Spinal cord (tissue), 10 donors: ENCODE results near the gene INSRR. TPM values are rescaled to one million over a fixed set of nuclear protein-coding genes. Genes with fewer than 3 reads are reported as not detected.
A peak's percentile ranks its signal among the peaks of the same experiment; 100 is the strongest.

Experiments used
- DNase-seq, 6 donors: peaks; one replicate each; pipeline versions ENCODE4 v3.0.0 to v3.0.0-alpha.2; 2013 to 2015; ENCODE audit warnings: low spot score in 6 of 6, low read depth in 4 of 6
- H3K27ac ChIP-seq: one replicate; pipeline ENCODE4 v1.5.1; 2013; ENCODE audit warnings: low read depth, low read length, control low read depth
- H3K27me3 ChIP-seq: one replicate; pipeline ENCODE4 v1.6.1; 2013; ENCODE audit warnings: low read length; ENCODE audit not compliant: control insufficient read depth, insufficient read depth
- H3K36me3 ChIP-seq: one replicate; pipeline ENCODE4 v1.6.1; 2013; ENCODE audit warnings: low read length; ENCODE audit not compliant: control insufficient read depth, insufficient read depth
- H3K4me1 ChIP-seq: one replicate; pipeline ENCODE4 v1.6.1; 2013; ENCODE audit warnings: low read length; ENCODE audit not compliant: control insufficient read depth, insufficient read depth
- H3K4me3 ChIP-seq: one replicate; pipeline ENCODE4 v1.5.1; 2013; ENCODE audit warnings: low read depth, low read length, control low read depth
- H3K9me3 ChIP-seq: one replicate; pipeline ENCODE4 v1.6.1; 2013; ENCODE audit warnings: low read length; ENCODE audit not compliant: control insufficient read depth, insufficient read depth
- WGBS: methylation state at CpG from one replicate; pipeline ENCODE4 v1.1.5; 2013; ENCODE audit warnings: missing lambda C conversion rate; ENCODE audit not compliant: insufficient coverage; 5-methylcytosine and 5-hydroxymethylcytosine counted together
- polyA plus RNA-seq, 2 donors: library from polyadenylated mRNA; unstranded; fragments of 120-200 nt; gene quantifications; one replicate each; pipeline ENCODE4 v1.2.1, GENCODE V29; 2013; ENCODE audit not compliant: insufficient read length in 2 of 2
- total RNA-seq, 2 donors: library from RNA; depleted of rRNA in 1 of 2; stranded (reverse); fragments of 120-200 nt in 1 of 2; fragments of >200 nt in 1 of 2; gene quantifications; one replicate each; pipeline versions ENCODE4 v1.2.3 to v1.2.4, GENCODE V29; 2013 to 2014
- donor health status: healthy.

INSRR gene
- total and polyA plus RNA-seq, 4 donors, result 0.40 to 5.2 (median 2.0) TPM

- no peak for DNase-seq
- H3K4me3 ChIP-seq, result no peak overlapping the region
- H3K4me1 ChIP-seq, result peaks cover 19% of the 10 kb centered on the region
- peaks cover 46% of the 10 kb centered on the region for H3K27me3 ChIP-seq
- no peaks in the 10 kb centered on the region for H3K9me3 ChIP-seq
- no peak overlapping the region for H3K27ac ChIP-seq
- H3K36me3 ChIP-seq, result no peaks in the 10 kb centered on the region
- WGBS, result 80% methylated on average over 4 of the region's 4 CpGs
Measured at GRCh38 chr1:156864796-156865195, 5.9 kb upstream of the INSRR start.

- H3K4me1 ChIP-seq, result peaks cover 30% of the 10 kb centered on the region
- WGBS, result 78% methylated on average over 7 of the region's 7 CpGs
- H3K9me3 ChIP-seq, result no peaks in the 10 kb centered on the region
- H3K36me3 ChIP-seq, result no peaks in the 10 kb centered on the region
- H3K27me3 ChIP-seq, result peaks cover 57% of the 10 kb centered on the region
- H3K4me3 ChIP-seq, result no peak overlapping the region
- H3K27ac ChIP-seq, result no peak overlapping the region
- DNase-seq, result no peak
Measured at GRCh38 chr1:156863631-156864030, 4.7 kb upstream of the INSRR start.

GRCh38 chr1:156862997-156863599, 4.2 kb upstream of the INSRR start:
- DNase-seq, result no peak
- Histone ChIP-seq H3K27me3 (peaks cover 63% of the 10 kb centered on the region), H3K4me3 (no peak overlapping the region), H3K4me1 (peaks cover 35% of the 10 kb centered on the region), H3K27ac (no peak overlapping the region), H3K36me3 (no peaks in the 10 kb centered on the region), H3K9me3 (no peaks in the 10 kb centered on the region)
- WGBS, result 57% methylated on average over 8 of the region's 10 CpGs

- peaks cover 35% of the 10 kb centered on the region for H3K4me1 ChIP-seq
- H3K36me3 ChIP-seq, result no peaks in the 10 kb centered on the region
- 79% methylated on average over 4 of the region's 6 CpGs for WGBS
- H3K27ac ChIP-seq, result no peak overlapping the region
- no peaks in the 10 kb centered on the region for H3K9me3 ChIP-seq
- H3K4me3 ChIP-seq, result no peak overlapping the region
- no peak for DNase-seq
- H3K27me3 ChIP-seq, result peaks cover 68% of the 10 kb centered on the region
Measured at GRCh38 chr1:156862584-156862983, 3.7 kb upstream of the INSRR start.

GRCh38 chr1:156860628-156861423, 1.9 kb upstream of the INSRR start, which contains the start of gene NTRK1:
Gene NTRK1 (plus strand): TSS chr1:156860865. CDS start chr1:156860935, 70 bp downstream.
- Histone ChIP-seq H3K4me3 (peak within 1 kb of the TSS; percentile 16), H3K27me3 (peaks cover 82% of the 10 kb centered on the region), H3K36me3 (no peaks in the 10 kb centered on the region), H3K4me1 (peaks cover 31% of the 10 kb centered on the region), H3K9me3 (no peaks in the 10 kb centered on the region), H3K27ac (no peak within 1 kb of the TSS)
- peak in 2 of 6 donors; percentile 48 to 62 for DNase-seq
- 2% methylated on average over 69 of the region's 69 CpGs for WGBS

GRCh38 chr1:156860113-156860627, 1.3 kb upstream of the INSRR start:
- H3K27ac ChIP-seq, result no peak overlapping the region
- no peaks in the 10 kb centered on the region for H3K36me3 ChIP-seq
- H3K4me3 ChIP-seq, result peak overlapping the region; percentile 16
- H3K27me3 ChIP-seq, result peaks cover 79% of the 10 kb centered on the region
- peaks cover 31% of the 10 kb centered on the region for H3K4me1 ChIP-seq
- no peaks in the 10 kb centered on the region for H3K9me3 ChIP-seq
- DNase-seq, result peak in 2 of 6 donors; percentile 70 to 71
- WGBS, result under 1% methylated on average over 35 of the region's 35 CpGs

- Histone ChIP-seq H3K4me3 (peak overlapping the region; percentile 16), H3K4me1 (peaks cover 31% of the 10 kb centered on the region), H3K9me3 (no peaks in the 10 kb centered on the region), H3K36me3 (no peaks in the 10 kb centered on the region), H3K27me3 (peaks cover 75% of the 10 kb centered on the region), H3K27ac (no peak overlapping the region)
- WGBS, result under 1% methylated on average over 33 of the region's 33 CpGs
- peak in 2 of 6 donors; percentile 25 to 44 for DNase-seq
Measured at GRCh38 chr1:156859523-156860112, 701 bp upstream of the INSRR start.

GRCh38 chr1:156858555-156858956, 361 bp downstream of the INSRR start:
- Histone ChIP-seq H3K4me3 (no peak overlapping the region), H3K27me3 (peaks cover 68% of the 10 kb centered on the region), H3K9me3 (no peaks in the 10 kb centered on the region), H3K27ac (no peak overlapping the region), H3K4me1 (peaks cover 31% of the 10 kb centered on the region), H3K36me3 (no peaks in the 10 kb centered on the region)
- no peak for DNase-seq
- 18% methylated on average over 5 of the region's 5 CpGs for WGBS

GRCh38 chr1:156857532-156857931, 1.4 kb downstream of the INSRR start:
- Histone ChIP-seq H3K27ac (no peak overlapping the region), H3K36me3 (no peaks in the 10 kb centered on the region), H3K27me3 (peaks cover 63% of the 10 kb centered on the region), H3K4me3 (no peak overlapping the region), H3K9me3 (no peaks in the 10 kb centered on the region), H3K4me1 (peaks cover 34% of the 10 kb centered on the region)
- WGBS, result no CpG with 5 or more reads among the region's 3 CpGs
- no peak for DNase-seq
